ENCODE data around the gene TMPO. TPM values are rescaled to one million over a fixed set of nuclear protein-coding genes. Genes with fewer than 3 reads are reported as not detected.

The TMPO gene
- polyA plus RNA-seq, 1 donor (not counting 4 experiments of a cell fraction or from before 2014, with no cell fraction given): 41.0 TPM

- H3K4me3 ChIP-seq (ENCODE audit: control insufficient read depth in 2 of 3, extremely low read depth in 1 of 3, insufficient read depth in 2 of 3, low read depth in 1 of 3, low read length in 3 of 3): no peak overlapping the region
- DNase-seq (ENCODE audit: low read depth, low spot score) (no peak), FAIRE-seq (no peak)
- no peak overlapping the region for H3K4me2 ChIP-seq (ENCODE audit: control insufficient read depth, extremely low read depth, insufficient read depth, low read depth, low read length)
- no peak overlapping the region for H2AFZ ChIP-seq (ENCODE audit: control insufficient read depth, low read length)
- H3K9ac ChIP-seq (ENCODE audit: control insufficient read depth, extremely low read depth, insufficient read depth, low read length): no peak overlapping the region
- no peaks in the 10 kb centered on the region for H3K79me2 ChIP-seq (ENCODE audit: control insufficient read depth, insufficient read depth, low read length)
- no peaks in the 10 kb centered on the region for H3K27me3 ChIP-seq (ENCODE audit: control insufficient read depth, extremely low read depth, insufficient read depth, low read length)
- no peaks in the 10 kb centered on the region for H3K36me3 ChIP-seq (ENCODE audit: control insufficient read depth in 2 of 2, extremely low read depth in 1 of 2, insufficient read depth in 2 of 2, low read length in 2 of 2)
- H3K9me3 ChIP-seq (ENCODE audit: control insufficient read depth, low read depth, low read length): no peaks in the 10 kb centered on the region
- no peak overlapping the region for H3K27ac ChIP-seq (ENCODE audit: control insufficient read depth, insufficient read depth, low read length)
- no peaks in the 10 kb centered on the region for H3K9me1 ChIP-seq (ENCODE audit: control insufficient read depth, extremely low read depth, insufficient read depth, low read length)
- no peaks in the 10 kb centered on the region for H4K20me1 ChIP-seq (ENCODE audit: control insufficient read depth, extremely low read depth, insufficient read depth, low read length)
- TF ChIP-seq CTCF (optimal IDR thresholded peaks at IDR 0.05 in 1 of 3, IDR thresholded peaks at IDR 0.05 in 1 of 3, conservative IDR thresholded peaks at IDR 0.05 in 1 of 3; ENCODE audit: extremely low read depth in 1 of 3, insufficient read depth in 2 of 3, low read length in 3 of 3) (no peak), EZH2 (IDR thresholded peaks at IDR 0.05; ENCODE audit: low read length) (no peak)
- no peaks in the 10 kb centered on the region for H3K4me1 ChIP-seq (ENCODE audit: control insufficient read depth, extremely low read depth, insufficient read depth, low read length)
- dilution Hi-C loops (cut with MboI; ENCODE audit: extremely low pct_ligation_motif_present, low sequenced_read_pairs): no loop called here
Measured at GRCh38 chr12:98582093-98582492, 66.7 kb downstream of the TMPO start.

GRCh38 chr12:98587084-98587483, 71.7 kb downstream of the TMPO start:
- TF ChIP-seq CTCF (optimal IDR thresholded peaks at IDR 0.05 in 1 of 3, IDR thresholded peaks at IDR 0.05 in 1 of 3, conservative IDR thresholded peaks at IDR 0.05 in 1 of 3; ENCODE audit: extremely low read depth in 1 of 3, insufficient read depth in 2 of 3, low read length in 3 of 3) (no peak), EZH2 (IDR thresholded peaks at IDR 0.05; ENCODE audit: low read length) (no peak)
- Histone ChIP-seq H3K4me2 (ENCODE audit: control insufficient read depth, extremely low read depth, insufficient read depth, low read depth, low read length) (no peak overlapping the region), H3K79me2 (ENCODE audit: control insufficient read depth, insufficient read depth, low read length) (no peaks in the 10 kb centered on the region), H3K4me1 (ENCODE audit: control insufficient read depth, extremely low read depth, insufficient read depth, low read length) (no peaks in the 10 kb centered on the region), H4K20me1 (ENCODE audit: control insufficient read depth, extremely low read depth, insufficient read depth, low read length) (no peaks in the 10 kb centered on the region), H3K9me1 (ENCODE audit: control insufficient read depth, extremely low read depth, insufficient read depth, low read length) (no peaks in the 10 kb centered on the region), H2AFZ (ENCODE audit: control insufficient read depth, low read length) (no peak overlapping the region), H3K27ac (ENCODE audit: control insufficient read depth, insufficient read depth, low read length) (no peak overlapping the region), H3K36me3 (ENCODE audit: control insufficient read depth in 2 of 2, extremely low read depth in 1 of 2, insufficient read depth in 2 of 2, low read length in 2 of 2) (no peaks in the 10 kb centered on the region), H3K4me3 (ENCODE audit: control insufficient read depth in 2 of 3, extremely low read depth in 1 of 3, insufficient read depth in 2 of 3, low read depth in 1 of 3, low read length in 3 of 3) (no peak overlapping the region), H3K9me3 (ENCODE audit: control insufficient read depth, low read depth, low read length) (no peaks in the 10 kb centered on the region), H3K27me3 (ENCODE audit: control insufficient read depth, extremely low read depth, insufficient read depth, low read length) (no peaks in the 10 kb centered on the region), H3K9ac (ENCODE audit: control insufficient read depth, extremely low read depth, insufficient read depth, low read length) (no peak overlapping the region)
- no peak for FAIRE-seq
- dilution Hi-C loops (cut with MboI; ENCODE audit: extremely low pct_ligation_motif_present, low sequenced_read_pairs): no loop called here
- no peak for DNase-seq (ENCODE audit: low read depth, low spot score)

Data from keratinocyte (primary cell).